Measurements from ENCODE around the gene CD44.

- TF ChIP-seq CTCF (conservative IDR thresholded peaks at IDR 0.05; ENCODE audit: low read depth, low read length) (no peak), EZH2 (IDR thresholded peaks at IDR 0.05; ENCODE audit: borderline replicate concordance, low read depth, low read length, poor library complexity, severe bottlenecking) (no peak)
These were observed 5.3 kb upstream of the CD44 start for GRCh38 chr11:35133656-35134055.

Data from A673 (cell line).